MV-4-11 (cell line): Measurements from ENCODE around the gene NSUN6.

Source experiments
- DNase-seq: peaks from one replicate; lab custom pipeline; 2025; lab: John Stamatoyannopoulos, UW

NSUN6 gene

GRCh38 chr10:18561861-18562551, 89.4 kb downstream of the NSUN6 start:
- no peak for DNase-seq

- no peak for DNase-seq
Measured at GRCh38 chr10:18557960-18558359, 93.4 kb downstream of the NSUN6 start.

DNA sequence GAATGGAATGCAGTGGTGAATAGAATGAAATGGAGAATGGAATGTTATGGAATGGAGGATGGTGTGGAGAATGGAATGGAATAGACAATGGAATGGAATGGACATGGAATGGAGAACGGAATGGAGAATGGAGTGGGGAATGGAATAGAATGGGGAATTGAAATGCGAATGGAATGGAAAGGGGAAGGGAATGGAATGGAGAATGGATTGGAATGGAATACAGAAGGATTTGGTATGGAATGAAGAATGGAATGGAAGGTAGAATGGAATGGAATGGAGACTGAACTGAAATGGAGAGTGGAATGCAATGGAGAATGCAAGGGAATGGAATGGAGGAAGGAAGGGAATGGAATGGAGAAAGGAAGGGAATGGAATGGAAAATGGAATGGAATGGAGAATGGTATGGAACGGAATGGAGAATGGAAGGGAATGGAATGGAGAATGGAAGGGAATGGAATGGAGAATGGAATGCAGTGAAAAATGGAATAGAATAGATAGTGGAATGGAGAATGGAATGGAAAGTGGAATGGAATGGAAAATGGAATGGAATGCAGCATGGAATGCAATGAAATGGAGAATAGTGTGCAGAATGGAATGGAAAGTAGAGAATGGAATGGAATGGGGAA, 94.8 kb downstream of the NSUN6 start:
- no peak for DNase-seq

GRCh38 chr10:18554479-18554878, 96.9 kb downstream of the NSUN6 start:
- no peak for DNase-seq

GRCh38 chr10:18551473-18551872, 99.9 kb downstream of the NSUN6 start:
- DNase-seq = no peak

GRCh38 chr10:18549105-18549504, 102.3 kb downstream of the NSUN6 start:
- no peak for DNase-seq

DNA sequence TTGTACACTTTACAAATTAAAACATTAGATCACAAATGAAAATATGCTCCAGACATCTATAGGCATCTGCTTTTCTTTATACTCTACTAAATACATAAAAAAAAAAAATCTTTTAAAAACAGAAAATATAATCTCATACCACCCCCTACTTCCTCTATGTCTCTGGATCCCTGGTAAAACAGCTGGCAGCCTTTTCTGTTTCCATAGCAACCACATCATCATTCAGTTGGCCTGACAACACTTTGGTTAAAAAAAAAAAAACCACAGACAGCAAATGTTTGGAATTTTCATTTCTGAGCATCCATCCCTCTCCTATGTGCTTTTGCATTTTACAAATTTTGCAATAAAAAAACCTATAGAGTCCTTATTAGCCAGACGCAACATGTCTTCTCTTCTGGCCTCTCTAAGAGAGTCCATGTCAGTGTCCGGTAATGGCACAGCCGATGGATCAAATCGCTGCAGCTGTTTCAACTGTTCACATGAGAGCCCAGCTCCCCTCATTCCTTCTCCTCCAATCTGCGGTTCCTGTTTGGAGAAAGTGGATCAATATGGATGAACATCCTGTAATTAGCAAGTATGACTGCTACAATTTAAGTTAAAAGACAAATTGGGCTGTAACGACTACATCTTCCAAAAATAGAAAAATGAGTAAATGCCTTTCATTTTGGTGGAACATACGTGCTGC, 105.6 kb downstream of the NSUN6 start:
- DNase-seq = peak; percentile 25

DNA sequence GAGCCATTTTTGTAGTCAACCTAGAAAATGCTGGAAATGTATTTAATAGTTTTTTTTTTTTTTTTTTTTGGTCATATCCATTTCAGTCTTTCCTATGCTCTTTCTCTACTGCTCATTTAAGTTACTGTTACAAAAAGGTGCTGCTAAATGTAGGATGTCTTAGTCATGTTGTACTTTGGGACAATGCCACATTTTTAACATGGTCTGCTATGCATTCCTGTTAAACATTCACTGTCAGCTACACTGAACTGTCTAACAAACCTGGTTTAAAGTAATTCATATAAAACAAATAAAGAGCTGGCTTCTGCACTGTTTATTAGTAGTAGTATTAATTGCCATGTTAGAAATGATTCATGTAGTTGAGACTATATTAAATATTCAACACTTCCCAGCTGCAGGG, 108.6 kb downstream of the NSUN6 start:
- DNase-seq = no peak

DNA sequence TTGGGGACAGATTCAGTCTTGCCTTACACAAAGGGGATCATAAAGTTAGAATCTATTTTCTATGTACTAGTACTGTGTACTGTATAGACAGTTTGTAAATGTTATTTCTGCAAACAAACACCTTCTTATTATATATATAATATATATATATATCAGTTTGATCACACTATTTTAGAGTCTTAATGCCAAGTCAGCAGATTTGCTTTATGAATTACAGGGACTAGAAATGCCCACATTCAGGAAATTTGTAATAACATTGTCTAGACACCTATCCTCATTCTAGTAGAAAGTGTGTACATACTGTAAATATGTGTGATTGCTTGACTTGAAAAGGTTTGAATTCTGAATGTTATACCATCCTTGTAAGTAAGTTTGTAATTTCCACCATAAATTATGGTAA, 111.2 kb downstream of the NSUN6 start:
- DNase-seq = no peak

DNA sequence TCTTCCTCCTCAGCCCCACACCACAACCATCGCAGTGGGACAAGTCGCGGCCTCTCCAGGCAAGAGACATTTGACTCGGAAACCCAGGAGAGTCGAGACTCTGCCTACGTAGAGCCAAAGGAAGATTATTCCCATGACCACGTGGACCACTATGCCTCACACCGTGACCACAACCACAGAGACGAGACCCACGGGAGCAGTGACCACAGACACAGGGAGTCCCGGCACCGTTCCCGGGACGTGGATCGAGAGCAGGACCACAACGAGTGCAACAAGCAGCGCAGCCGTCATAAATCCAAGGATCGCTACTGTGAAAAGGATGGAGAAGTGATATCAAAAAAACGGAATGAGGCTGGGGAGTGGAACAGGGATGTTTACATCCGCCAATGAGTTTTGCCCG, 112.1 kb downstream of the NSUN6 start:
- DNase-seq = no peak

DNA sequence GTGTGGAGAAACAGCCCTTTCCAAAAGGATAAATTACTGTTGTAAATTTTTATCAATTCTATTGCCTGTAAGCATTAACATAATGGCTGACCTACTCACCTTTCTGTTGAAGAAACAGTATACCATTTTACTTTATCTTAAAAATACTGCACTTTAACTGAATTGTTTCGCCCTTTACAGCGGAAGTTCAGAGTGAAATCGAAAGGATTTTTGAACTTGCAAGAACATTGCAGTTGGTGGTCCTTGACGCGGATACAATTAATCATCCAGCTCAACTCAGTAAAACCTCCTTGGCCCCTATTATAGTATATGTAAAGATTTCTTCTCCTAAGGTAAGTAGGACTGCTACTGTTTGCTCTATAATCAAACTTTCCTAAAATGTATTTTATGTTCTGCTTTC, 117.5 kb downstream of the NSUN6 start:
- DNase-seq = no peak

GRCh38 chr10:18532881-18533535, 118.4 kb downstream of the NSUN6 start:
- DNase-seq = no peak

GRCh38 chr10:18528292-18528691, 123.1 kb downstream of the NSUN6 start:
- DNase-seq = no peak

DNA sequence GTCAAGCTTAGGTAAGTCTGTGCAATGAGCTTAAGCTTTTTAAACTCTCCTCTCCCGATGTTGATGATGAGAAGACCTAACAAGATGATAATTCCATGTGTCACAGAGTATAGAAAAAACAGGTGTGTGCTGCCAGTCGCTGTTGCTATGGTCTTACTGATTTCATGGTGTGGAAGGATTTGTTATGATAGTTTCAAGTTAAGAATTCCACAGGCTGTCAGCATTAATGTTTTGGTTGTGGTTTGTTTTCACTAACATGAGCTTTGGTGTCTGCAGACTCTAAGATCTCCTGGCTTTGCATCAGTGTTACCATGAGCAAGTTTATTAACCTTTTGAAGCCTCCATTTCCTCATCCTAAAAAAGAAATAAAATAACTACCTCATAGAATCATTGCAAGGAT, 123.7 kb downstream of the NSUN6 start:
- no peak for DNase-seq

DNA sequence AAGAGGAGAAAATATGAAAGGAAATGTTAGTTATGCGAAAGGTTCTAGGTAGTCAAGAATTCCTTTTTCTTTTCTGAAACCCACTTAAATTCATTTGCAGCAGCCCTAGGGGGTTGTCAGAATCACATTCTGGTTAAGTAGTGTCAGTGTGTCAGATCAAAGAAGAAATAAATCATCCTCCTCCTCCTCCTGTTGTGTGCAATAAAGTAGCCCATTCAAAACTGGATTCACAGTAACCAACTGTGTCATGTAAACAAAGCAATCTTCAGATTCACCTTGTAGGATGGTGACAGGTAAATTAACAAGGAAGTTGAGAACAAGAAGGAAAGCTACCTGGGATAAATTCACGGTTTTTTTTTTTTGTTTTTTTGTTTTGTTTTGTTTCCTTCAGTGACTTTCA, 127.5 kb downstream of the NSUN6 start:
- no peak for DNase-seq

DNA sequence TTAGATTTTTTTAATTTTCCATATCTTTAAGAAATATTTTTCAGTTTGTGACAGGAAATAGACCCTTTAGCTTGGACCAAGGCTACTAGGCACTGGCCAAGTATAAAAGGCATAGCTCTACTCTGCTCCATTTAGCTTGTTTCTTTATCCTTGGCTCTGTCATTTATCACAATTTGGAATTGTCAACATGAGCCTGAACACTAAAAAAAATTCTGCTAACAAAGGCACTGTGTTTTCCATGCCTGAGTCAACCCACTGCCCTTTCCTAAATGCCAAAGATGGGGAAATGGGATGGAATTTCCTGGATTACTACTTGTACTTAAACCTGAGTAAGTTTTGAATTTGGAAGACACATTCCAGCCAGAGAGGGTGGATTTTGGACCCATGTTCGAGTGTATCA, 128.4 kb downstream of the NSUN6 start:
- no peak for DNase-seq

DNA sequence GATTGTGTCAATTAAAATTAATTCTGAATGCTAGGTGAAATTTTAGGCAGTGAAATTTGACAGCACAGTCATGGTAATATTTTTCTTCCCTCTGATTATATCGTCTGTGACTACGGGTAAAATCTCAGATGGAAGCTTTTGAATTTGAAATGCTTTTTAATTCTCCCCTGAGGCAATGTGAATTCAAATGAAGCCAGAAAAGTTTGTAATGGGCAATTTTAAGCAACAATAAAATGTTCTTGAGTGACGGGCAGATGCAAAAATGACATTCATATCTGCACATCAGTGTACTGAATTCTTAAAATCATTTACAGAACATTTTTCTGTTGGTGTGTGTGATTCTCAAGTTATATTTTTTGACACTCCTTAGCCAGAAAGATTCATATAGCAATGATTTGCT, 134.5 kb downstream of the NSUN6 start:
- no peak for DNase-seq

DNA sequence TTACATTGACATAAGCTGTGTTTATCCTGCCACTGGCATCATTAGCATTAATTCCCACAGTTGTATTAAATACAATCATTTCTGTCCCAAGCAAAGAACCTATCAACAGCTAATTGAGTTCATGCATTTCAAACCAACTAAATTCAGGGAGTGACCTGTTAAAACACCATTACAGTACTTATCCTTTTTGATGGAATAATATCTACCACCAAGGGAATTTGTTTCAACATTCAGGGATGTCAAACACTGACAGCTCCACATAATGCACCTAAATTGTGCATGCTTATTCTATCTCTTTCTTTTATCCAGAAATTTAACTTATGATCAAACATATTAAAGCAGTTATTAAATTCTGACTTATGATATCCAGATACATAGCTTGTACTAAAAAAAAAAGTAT, 136.8 kb downstream of the NSUN6 start:
- DNase-seq = no peak

DNA sequence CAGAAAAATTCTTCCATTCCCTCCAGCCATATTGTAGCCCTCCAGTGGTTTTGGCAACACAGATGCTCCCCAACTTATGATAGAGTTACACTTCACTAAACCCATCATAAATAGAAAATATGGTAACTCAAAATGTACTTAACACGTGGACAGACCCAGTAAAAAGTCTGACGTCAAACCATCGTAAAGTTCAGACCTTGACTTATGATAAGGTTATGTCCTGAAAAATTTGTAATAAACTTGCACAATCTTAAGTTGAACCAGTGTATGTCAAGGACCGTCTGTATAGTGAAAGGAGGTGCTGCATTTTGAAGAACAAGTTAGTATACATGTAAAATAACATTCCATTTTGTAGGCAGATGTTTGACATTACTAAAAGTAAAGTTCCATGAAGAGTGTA, 142.8 kb downstream of the NSUN6 start:
- DNase-seq = no peak

DNA sequence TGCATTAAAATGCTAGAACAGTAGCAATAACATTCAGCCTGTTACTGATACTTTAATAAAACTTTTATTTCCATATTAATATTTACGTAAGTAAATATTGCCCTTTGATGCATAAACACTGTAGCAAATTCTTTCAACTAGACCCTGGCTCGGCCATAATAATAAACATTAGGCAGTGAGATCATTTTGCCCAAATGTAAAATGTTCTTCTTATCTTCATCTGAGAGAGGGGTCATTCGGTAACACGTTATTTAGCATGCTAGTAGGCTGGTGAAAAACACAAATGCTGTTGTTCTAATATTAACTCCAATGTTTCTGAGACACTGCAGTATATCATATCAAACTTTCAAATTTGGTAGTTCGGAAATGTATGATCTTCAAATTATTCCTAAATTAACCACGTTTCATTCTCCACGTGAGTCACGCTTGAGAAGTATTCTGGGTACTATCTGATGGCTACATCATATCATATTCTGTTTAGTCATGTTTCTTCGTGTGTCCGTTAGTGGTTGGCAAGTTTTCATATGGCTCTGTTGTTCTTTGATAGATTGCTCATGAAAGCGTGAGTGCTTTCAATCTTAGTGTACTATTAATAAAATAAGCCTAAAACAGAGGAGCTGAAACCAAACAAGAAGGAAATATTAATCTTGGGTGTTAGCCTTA, 145.8 kb downstream of the NSUN6 start:
- no peak for DNase-seq

GRCh38 chr10:18504161-18504560, 147.2 kb downstream of the NSUN6 start:
- no peak for DNase-seq

GRCh38 chr10:18501629-18502028, 149.8 kb downstream of the NSUN6 start:
- no peak for DNase-seq
